ENCODE measurements around the gene PRPS1.
"Not testable (repeated sequence)": the region's sequence is repeated elsewhere in the genome, so short reads cannot be mapped to it uniquely, and the experiment has no call there.

PRPS1 gene

GRCh38 chrX:107630031-107630689 lies 1.9 kb downstream of the PRPS1 start:
- DNase-seq (ENCODE audit: low spot score) = no peak

GRCh38 chrX:107632346-107632745 lies 4.0 kb downstream of the PRPS1 start:
- DNase-seq (ENCODE audit: low spot score) = no peak

GRCh38 chrX:107646735-107647134 lies 18.4 kb downstream of the PRPS1 start:
- DNase-seq (ENCODE audit: low spot score) = no peak

- DNase-seq (ENCODE audit: low spot score) = no peak
These were observed 20.0 kb downstream of the PRPS1 start for GRCh38 chrX:107648332-107648731.

GRCh38 chrX:107654566-107654871 lies 26.2 kb downstream of the PRPS1 start:
- no peak for DNase-seq (ENCODE audit: low spot score)

GRCh38 chrX:107654872-107655761 lies 26.8 kb downstream of the PRPS1 start:
- peak; percentile 77 for DNase-seq (ENCODE audit: low spot score)

- DNase-seq (ENCODE audit: low spot score) = no peak
These were observed 28.7 kb downstream of the PRPS1 start for GRCh38 chrX:107656978-107657377.

- no peak for DNase-seq (ENCODE audit: low spot score)
These were observed 30.4 kb downstream of the PRPS1 start for GRCh38 chrX:107658660-107659059.

GRCh38 chrX:107659286-107659685 lies 31.0 kb downstream of the PRPS1 start:
- no peak for DNase-seq (ENCODE audit: low spot score)

- DNase-seq (ENCODE audit: low spot score) = no peak
These were observed 31.5 kb downstream of the PRPS1 start for GRCh38 chrX:107659768-107660167.

- DNase-seq (ENCODE audit: low spot score) = no peak
These were observed 33.8 kb downstream of the PRPS1 start for GRCh38 chrX:107662145-107662544.

GRCh38 chrX:107662824-107663223 lies 34.5 kb downstream of the PRPS1 start:
- no peak for DNase-seq (ENCODE audit: low spot score)

GRCh38 chrX:107666931-107667330 lies 38.6 kb downstream of the PRPS1 start:
- no peak for DNase-seq (ENCODE audit: low spot score)

- no peak for DNase-seq (ENCODE audit: low spot score)
These were observed 39.1 kb downstream of the PRPS1 start for GRCh38 chrX:107667426-107667825.

- DNase-seq (ENCODE audit: low spot score) = not testable (repeated sequence)
These were observed 40.4 kb downstream of the PRPS1 start for GRCh38 chrX:107668710-107669109.

GRCh38 chrX:107669261-107669660 lies 41.0 kb downstream of the PRPS1 start:
- no peak for DNase-seq (ENCODE audit: low spot score)

- DNase-seq (ENCODE audit: low spot score) = no peak
These were observed 41.7 kb downstream of the PRPS1 start for GRCh38 chrX:107669885-107670628.

- not testable (repeated sequence) for DNase-seq (ENCODE audit: low spot score)
These were observed 42.9 kb downstream of the PRPS1 start for GRCh38 chrX:107671256-107671655.

- peak; percentile 56 for DNase-seq (ENCODE audit: low spot score)
These were observed 44.7 kb downstream of the PRPS1 start for GRCh38 chrX:107672955-107673378.

GRCh38 chrX:107673431-107673830 lies 45.1 kb downstream of the PRPS1 start:
- no peak for DNase-seq (ENCODE audit: low spot score)

- no peak for DNase-seq (ENCODE audit: low spot score)
These were observed 45.7 kb downstream of the PRPS1 start for GRCh38 chrX:107673933-107674479.
